Embryonic facial prominence (tissue), 1 donor: Measurements from ENCODE around the gene CCDC50.

Experiments
- DNase-seq: peaks from one replicate; pipeline ENCODE4 v3.0.0-alpha.2; 2016; ENCODE audit errors: extremely low spot score

The CCDC50 gene

GRCh38 chr3:191347228-191347627 lies 18.0 kb downstream of the CCDC50 start:
- no peak for DNase-seq

DNA sequence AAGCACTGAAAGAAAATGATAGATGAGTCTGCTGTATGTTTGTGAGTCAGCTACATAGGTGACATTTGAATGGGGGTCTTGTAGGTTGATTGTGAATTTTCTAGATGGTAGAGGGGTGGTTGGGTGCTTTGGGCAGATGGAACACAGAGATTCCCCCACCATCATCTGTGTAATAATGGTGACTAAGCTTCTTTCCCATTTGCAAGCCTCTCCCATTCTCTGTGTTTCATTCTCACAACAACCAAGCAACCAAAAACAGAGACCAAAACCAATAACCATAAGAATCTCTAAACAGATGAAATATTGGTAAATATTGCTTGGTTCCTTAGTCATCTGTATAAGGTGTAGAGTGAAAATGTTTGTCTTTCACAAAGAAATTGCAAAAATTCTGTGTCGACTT lies 18.9 kb downstream of the CCDC50 start:
- DNase-seq, result no peak

DNA sequence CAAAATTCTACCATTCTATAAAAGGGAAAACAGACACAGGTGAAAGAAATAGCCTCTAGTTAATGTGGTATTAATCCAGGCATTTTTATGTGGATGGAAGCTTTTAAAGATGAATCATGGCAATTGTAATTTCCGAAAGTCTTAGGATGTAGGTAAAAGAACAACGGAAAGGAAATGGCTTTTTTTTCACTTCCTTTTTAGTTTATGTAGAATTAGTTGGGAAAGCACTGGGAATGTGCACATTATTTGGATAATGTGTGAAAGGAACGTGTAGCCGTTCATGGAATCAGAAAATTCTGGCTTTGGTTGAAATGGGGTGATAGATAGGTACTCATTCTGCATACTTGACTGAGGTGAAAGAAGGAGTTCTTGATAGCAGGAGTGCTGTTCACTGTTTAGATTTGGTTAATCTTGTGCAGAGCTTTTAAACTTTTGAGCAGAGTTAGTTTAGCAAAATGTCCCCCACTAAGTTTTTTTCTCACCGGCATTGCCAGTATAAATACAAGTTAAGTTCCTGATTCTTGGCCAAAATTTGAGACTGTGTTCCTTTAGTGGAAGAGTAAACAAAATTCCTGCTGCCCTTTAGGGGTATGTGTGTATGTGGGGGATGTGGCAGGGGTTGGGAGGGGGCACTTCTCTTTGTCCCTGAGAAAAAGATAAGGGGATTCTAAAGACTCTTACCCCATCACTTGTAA lies 21.3 kb downstream of the CCDC50 start:
- DNase-seq, result no peak

DNA sequence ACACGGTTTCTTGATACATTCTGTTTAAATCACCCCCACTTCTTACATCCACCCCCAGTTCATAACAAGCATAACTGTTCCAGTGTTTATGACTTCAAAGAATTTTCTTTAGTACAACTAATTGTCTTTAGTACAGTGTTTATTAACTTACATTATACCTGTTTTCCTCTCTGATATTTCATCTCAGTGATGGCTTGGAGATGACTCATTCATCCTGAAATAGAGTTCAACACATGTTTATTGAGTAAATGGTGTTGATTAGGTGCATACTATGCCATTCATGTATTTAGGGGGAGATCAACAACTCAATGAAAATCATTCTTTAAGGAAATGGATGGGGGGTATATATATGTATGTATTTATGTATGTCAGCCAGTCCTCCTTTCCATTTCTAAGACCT lies 22.8 kb downstream of the CCDC50 start:
- DNase-seq, result no peak

GRCh38 chr3:191353022-191353777 lies 24.0 kb downstream of the CCDC50 start:
- DNase-seq, result no peak

- no peak for DNase-seq
Observed at GRCh38 chr3:191355406-191355805, 26.2 kb downstream of the CCDC50 start.

- DNase-seq, result no peak
Observed at GRCh38 chr3:191356631-191357439, 27.6 kb downstream of the CCDC50 start.

- no peak for DNase-seq
Observed at GRCh38 chr3:191357909-191358308, 28.7 kb downstream of the CCDC50 start.

DNA sequence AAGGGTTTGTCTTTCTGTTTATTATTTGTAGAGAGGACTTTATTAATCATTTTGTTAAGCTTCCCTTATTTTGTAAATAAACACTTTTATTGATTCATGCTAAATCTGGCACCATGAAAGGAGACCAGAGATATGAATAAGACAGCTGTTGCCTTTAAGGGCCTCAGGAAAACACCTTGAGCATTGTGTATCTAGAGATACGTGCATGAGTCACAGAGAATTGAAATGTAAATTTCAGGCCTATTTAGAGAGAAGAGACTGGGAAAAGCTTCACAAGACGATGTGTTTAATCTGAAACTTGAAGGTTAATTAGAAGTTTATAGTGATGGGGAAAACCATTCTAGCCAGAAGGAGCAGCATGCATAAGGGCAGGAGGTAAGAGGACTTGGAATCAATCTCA lies 29.7 kb downstream of the CCDC50 start:
- no peak for DNase-seq

DNA sequence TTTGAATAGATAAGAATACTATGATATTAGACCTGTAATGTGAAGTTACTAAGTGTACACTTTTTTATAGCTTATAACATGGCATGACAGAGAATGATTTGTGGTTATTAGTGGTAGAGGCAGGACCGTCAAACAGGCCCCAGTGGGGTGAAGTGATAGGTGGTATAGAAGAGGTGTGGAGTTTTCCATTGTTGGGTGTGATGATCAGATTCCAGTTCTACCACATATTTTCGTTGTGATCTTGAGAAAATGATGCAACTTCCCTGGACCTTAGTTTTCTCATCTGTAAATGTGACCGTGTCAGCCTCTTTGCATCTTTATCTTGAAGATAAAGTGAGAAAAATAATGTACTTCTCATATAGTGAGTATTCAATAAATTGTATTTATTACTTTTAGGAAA lies 31.4 kb downstream of the CCDC50 start:
- no peak for DNase-seq

DNA sequence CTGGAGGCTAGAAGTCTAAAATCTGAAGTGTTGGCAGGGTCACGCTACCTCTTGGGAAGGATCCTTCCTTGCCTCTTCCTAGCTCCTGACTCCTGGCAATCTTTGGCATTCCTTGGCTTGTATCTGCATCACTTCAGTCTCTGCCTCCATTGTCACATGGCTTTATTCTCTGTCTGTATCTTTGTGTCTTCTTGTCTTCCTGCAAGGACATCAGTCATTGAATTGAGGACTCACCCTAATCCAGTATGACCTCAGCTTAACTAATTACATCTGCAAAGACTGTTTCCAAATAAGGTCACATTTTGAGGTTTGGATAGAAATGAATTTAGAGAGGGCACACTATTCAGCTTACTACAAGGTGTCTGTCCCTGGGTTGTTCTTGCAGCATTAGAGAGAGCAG lies 32.3 kb downstream of the CCDC50 start:
- no peak for DNase-seq

GRCh38 chr3:191362037-191362436 lies 32.8 kb downstream of the CCDC50 start:
- DNase-seq, result no peak

DNA sequence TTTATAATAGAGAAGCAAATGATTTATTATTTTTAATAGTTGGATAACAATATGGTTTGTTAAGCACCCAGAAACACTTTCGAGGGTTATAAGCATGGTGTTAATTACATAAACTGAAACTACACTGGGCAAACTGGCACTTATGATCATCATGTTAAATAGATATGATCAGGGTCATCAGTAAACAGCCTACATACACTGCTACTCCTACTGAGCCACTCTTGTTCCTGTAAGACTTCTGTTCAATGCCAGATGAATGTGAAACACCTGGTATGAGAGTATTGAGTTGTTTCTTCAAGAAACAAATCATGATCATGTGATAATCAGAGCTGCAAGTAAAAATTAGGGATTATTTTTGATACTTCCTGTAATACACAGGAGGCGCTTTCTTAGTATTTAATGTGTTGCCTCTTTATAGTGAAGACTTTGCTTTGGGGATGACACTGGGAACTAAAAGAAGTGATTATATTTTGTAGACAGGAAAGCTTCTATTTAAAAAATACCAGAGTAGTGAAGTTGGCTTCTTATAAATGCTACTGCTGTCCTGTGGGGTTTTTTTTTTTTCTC lies 33.4 kb downstream of the CCDC50 start:
- no peak for DNase-seq

GRCh38 chr3:191363221-191363620 lies 34.0 kb downstream of the CCDC50 start:
- no peak for DNase-seq

GRCh38 chr3:191366675-191367074 lies 37.5 kb downstream of the CCDC50 start:
- DNase-seq, result no peak

DNA sequence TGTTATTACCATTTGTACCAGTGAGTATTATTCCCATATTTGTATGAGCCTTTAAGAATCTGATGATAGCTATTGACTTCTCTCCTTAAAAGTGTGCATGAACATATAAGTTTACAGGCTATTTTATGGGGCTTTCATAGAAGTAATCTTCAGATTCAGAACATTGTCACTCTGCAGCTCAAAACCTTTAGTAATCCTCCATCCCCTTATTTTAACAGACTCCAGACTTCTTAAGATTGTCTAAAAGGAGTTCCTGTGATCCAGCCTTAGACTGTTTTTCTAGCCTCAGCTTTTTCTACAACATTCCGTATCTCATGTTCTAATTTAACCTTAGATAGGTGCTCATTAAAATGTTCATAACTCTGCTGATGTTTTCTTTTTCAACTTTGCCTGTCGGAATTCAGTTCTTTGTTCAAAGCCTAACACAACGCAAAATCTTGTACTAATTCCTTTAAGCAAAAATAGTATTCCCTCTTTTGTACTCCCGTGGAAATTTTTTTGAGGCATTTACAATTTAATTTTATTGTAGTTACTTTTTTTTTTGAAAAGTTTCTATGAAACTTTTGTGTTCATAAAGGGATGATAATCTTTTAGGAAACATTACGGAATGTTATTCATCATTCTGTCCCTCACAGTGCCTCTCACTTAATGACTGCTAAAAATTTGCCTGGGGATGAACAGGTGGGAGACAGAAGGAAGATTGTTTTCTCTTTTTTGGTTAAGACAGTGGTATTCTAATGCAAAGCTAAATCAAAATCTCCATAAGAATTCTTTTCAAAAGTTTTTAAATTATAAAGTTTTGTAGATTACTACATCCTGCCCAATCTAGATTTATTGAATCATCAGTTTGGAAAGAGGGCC lies 39.8 kb downstream of the CCDC50 start:
- DNase-seq, result no peak

GRCh38 chr3:191369616-191370010 lies 40.4 kb downstream of the CCDC50 start:
- no peak for DNase-seq

- no peak for DNase-seq
Observed at GRCh38 chr3:191372122-191372521, 42.9 kb downstream of the CCDC50 start.

- no peak for DNase-seq
Observed at GRCh38 chr3:191373327-191373726, 44.1 kb downstream of the CCDC50 start.

GRCh38 chr3:191376516-191377141 lies 47.4 kb downstream of the CCDC50 start:
- no peak for DNase-seq
